ENCODE data around the gene WDFY4.

WDFY4 gene

GRCh38 chr10:48903151-48903550 lies 218.5 kb downstream of the WDFY4 start:
- DNase-seq (ENCODE audit: low read depth, low spot score) = no peak

DNA sequence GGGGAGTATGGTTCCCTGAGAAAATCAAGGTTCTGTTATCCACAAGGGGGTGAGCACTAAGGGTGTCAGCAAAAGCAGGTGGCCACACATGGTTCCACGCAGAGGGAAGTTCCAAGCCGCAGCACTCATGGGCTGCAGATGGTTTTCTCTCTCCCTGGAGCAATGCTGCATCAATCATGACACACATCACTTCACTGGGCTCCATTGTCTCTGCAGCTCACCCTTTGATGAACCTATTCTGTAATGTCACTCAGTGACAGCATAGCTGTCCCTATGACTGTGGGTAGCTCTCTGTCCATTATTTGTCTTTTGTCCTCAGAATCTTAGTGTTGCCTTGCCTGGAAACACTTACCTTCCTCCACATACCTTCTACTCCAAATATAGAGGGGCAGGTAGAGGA lies 220.2 kb downstream of the WDFY4 start:
- DNase-seq (ENCODE audit: low read depth, low spot score) = no peak

GRCh38 chr10:48905311-48905710 lies 220.6 kb downstream of the WDFY4 start:
- DNase-seq (ENCODE audit: low read depth, low spot score) = no peak

DNA sequence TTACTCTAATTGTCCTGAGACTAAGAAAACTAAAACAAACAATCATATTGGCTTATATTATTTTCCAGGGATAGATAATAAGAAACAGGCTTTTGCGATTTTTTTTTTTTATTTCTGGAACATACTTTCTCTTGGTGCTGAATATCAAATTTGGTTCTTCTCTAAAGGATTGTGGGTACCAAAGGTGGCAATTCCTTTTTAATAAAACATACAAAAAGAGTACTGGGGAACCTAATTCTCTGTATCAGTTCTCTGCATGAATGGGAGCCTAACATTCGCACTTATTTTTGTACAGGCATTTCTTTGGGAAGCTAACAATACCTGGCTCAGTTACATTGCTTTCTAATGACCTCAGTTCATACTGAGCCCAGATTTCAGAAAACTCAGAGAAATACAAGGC lies 222.2 kb downstream of the WDFY4 start:
- DNase-seq (ENCODE audit: low read depth, low spot score) = no peak

- no peak for DNase-seq (ENCODE audit: low read depth, low spot score)
These were observed 223.1 kb downstream of the WDFY4 start for GRCh38 chr10:48907730-48908129.

- no peak for DNase-seq (ENCODE audit: low read depth, low spot score)
These were observed 225.9 kb downstream of the WDFY4 start for GRCh38 chr10:48910548-48910947.

DNA sequence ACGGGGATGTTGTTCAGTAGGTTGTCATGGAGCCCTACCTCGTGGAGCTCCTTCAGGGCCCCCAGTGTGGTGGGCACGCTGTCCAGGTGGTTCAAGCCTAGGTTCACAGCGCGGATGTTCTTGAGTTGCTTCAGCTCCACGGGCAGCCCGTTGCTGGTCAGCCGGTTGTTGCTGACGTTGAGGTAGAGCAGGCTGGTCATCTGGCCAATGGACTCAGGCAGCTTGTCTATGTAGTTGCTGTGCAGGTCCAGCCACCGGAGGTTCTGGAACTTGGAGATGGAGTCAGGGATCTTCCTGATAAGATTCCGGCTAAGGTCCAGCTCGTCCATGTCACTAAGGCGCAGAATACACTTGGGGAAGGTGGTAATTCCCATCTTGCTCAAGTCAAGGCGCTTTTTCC lies 229.0 kb downstream of the WDFY4 start:
- no peak for DNase-seq (ENCODE audit: low read depth, low spot score)

GRCh38 chr10:48923748-48924147 lies 239.1 kb downstream of the WDFY4 start:
- no peak for DNase-seq (ENCODE audit: low read depth, low spot score)

GRCh38 chr10:48924988-48925387 lies 240.3 kb downstream of the WDFY4 start:
- DNase-seq (ENCODE audit: low read depth, low spot score) = no peak

DNA sequence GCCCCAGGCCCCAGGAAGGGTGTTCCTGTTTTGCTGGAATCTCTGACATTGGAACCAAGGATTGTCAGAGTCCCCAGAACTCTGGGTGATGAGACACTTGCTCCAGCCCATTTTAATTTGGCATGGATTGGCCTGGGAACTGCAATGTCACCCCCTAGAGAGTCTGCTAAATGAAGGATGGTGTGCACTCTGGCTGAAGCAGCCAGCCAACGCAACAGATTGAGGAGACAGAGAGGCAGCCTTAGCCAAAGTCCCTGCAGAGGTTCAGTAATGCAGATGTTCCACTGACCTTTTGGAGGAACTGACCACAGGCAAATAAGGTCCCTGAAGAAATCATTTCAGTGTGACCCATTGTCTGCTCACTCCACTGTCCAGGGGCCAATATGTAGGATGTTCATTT lies 241.6 kb downstream of the WDFY4 start:
- DNase-seq (ENCODE audit: low read depth, low spot score) = no peak

GRCh38 chr10:48926764-48927540 lies 242.3 kb downstream of the WDFY4 start:
- no peak for DNase-seq (ENCODE audit: low read depth, low spot score)

DNA sequence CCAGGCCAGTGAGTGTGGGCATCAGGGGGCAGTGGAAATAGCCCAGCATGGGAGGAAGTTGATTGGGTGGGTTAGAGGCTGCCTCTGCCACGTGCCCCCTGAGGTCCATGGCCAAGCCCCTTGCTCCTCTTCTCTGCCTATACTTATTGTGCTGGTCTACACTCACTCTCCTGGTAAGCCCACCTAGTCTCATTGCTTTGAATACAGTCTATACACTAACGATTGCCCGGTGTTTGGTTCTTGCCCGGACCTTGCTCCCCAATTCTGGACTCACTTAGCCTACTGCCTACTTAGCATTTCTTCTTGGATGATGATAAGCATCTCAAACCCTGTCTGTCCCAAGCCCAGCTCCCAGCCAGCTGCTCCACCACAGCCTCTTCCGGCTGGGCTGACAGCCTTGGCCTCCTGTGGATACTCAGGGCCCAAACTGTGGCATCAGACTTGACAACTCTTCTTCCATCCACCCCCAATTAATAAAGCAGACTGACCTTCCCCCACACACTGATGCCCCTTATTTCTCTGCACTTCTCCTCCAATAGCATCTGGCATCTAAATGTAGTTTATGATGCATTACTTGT lies 244.8 kb downstream of the WDFY4 start:
- no peak for DNase-seq (ENCODE audit: low read depth, low spot score)

- DNase-seq (ENCODE audit: low read depth, low spot score) = no peak
These were observed 246.5 kb downstream of the WDFY4 start for GRCh38 chr10:48931188-48931587.

DNA sequence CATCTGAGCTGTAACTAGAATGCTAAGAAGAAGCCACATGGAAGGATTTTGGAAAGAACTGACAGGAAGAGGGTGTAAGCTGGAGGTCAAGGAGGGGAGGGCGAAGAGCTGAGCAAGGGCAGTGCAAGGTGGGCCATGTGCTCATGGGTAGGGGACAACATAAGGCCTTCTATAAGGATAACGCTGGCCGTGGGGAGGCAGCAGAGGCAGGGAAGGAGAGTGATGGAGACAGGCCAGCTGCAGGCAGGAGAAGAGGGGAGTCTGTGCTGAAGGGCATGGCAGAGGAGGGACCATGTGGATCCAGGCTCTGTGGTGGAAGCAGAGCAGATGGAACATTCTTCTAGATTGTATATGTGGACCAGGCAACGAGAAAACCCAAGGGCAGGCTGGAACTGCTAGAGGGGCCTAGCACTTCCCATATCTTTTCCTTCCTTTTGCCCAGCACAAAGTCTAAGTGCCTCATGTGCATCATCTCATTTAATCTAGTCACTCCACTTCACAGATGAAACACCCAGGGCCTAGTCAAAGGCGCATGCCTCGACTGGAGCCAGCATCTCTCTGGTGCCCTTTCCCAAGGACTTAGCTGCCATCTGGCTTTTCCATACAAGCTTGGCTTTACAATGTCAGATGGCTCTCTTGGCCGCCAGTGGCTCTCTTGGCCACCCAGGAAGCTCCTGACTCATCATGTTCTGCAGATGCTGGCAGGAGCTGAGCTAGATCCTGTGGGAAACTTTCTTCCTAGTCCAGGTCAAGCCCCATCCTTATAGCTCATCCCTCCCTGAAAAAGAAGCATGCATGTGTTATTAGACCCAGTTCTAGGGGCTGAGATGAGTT lies 248.4 kb downstream of the WDFY4 start:
- DNase-seq (ENCODE audit: low read depth, low spot score) = no peak

GRCh38 chr10:48934672-48935501 lies 250.2 kb downstream of the WDFY4 start:
- no peak for DNase-seq (ENCODE audit: low read depth, low spot score)

DNA sequence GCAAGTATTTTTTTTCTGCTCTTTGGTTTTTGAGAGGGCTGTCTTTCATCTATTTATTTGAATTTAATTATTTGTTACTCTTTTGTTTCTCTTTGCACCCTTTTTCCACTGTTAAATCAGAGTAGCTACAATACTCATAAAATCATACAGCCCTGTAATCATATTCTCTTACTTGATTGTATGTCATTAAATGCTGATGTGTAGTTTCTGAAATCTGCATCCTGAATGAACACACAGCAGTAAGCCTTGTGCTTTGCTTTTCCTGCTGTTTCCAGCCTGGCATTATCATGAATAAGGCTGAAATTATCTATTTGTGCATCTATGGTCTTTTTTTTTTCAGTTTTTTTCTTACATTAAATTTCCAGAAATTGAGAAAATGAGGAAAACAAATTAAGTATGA lies 250.9 kb downstream of the WDFY4 start:
- no peak for DNase-seq (ENCODE audit: low read depth, low spot score)

GRCh38 chr10:48937796-48938195 lies 253.1 kb downstream of the WDFY4 start:
- DNase-seq (ENCODE audit: low read depth, low spot score) = no peak

GRCh38 chr10:48938281-48938680 lies 253.6 kb downstream of the WDFY4 start:
- DNase-seq (ENCODE audit: low read depth, low spot score) = no peak

DNA sequence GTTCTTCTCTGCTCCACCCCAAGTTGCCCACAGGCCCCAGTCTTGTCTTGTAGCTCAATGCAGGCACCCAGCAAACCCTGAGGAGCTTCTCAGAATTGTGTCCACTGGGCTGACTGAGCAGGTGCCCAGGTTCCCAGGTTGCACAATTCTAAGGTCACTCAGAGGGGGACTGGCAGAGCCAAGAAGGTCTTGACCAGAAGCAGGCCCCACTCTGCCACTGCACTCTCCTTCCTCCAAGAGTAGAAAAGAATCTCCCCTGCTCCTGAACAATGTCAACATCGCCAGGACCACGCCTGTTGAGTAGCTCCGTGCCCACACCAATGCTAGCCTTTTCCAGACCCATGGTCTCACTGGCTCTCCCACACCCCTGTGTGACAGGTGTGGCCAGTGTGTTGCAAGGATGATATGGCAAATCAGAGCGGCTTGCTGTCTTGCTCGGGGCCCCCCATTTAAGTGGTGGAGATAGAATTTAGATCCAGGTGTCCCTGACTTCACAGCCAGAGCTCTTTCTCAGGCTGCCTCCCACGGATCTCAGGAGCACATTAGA lies 254.4 kb downstream of the WDFY4 start:
- DNase-seq (ENCODE audit: low read depth, low spot score) = no peak

DNA sequence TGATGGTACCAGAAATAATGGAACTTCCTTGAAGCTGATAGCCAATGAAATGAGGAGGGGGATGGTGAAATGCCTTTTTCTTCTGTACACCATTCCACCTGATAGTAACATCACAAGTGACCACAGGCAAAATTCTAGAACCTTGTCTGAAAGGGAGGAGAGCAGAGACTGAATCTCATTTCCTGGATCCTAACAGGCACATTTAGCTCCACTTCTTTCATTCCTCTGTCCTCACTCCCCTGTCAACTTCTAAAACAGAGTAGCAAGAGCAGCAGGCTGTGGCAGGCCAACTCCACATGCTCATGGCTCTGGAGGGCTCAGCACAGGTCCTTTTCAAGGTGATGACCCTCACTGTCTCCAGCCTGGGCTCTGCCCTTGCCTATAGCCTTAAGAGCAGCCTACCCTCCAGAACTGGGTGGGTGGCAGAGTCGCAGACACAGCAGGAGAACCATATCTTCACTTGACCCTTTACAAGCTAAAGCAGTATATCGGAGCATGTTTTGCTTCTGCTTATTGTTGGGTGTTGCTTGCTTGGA lies 255.2 kb downstream of the WDFY4 start, which contains the start of gene LRRC18:
LRRC18 (minus strand) TSS at position 51 of the 536 bp plus-strand sequence. CDS start 25,685 bp downstream, outside the sequence.
- DNase-seq (ENCODE audit: low read depth, low spot score) = no peak

DNA sequence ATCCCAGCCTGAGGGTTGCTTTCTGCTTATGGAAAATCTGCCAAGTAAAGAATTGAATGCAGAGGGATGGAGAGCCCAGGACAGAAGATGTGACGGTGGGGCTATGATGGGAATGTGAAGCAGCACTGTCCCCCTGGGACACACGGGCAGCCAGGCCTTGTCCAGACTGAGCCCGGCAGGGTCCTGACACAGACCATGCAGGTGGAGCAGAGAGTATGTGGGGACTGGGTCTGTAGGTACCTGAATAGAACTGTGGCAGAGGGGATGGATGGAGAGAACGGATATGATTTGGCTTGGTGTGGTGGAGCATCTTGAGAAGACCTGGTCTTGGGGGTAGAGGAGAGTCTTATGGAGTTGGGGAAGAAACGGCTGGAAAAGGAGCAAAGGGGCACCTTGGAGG lies 255.7 kb downstream of the WDFY4 start:
- no peak for DNase-seq (ENCODE audit: low read depth, low spot score)
